HL-60 (cell line): ENCODE measurements around the gene SPCS1.

Experiments
- GABPA ChIP-seq: IDR thresholded peaks from 2 replicates; pipeline ENCODE4 v1.6.1; 2012; ENCODE audit warnings: low read depth
- POLR2AphosphoS5 ChIP-seq: IDR thresholded peaks from 2 replicates; pipeline ENCODE4 v1.6.1; 2012; ENCODE audit warnings: low read depth
- TF ChIP-seq, protein P1 (sequence below): IDR thresholded peaks from one replicate; pipeline ENCODE4 v1.5.1; 2011; ENCODE audit warnings: low read length, control low read depth, inconsistent platforms; ENCODE audit not compliant: insufficient read depth

DNA sequence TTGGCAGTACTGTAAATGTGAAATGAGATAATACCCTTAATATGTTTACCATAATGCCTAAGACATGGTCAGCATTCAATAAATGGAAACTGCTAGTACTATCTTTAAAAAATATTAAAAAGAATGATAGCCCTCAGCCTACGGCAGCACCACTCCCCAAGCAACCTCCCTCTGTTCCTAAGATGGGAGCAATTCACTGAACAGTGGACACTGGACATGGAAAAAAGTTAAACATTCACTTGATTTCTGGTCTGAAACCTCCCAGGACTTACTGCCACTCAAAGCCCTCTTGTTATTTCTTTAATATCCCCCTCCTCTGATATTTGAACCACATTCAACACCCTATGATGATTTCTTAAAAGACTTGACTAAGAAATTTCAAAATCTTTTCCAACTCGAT lies 37.8 kb downstream of the SPCS1 start:
- TF ChIP-seq, protein P1, sequence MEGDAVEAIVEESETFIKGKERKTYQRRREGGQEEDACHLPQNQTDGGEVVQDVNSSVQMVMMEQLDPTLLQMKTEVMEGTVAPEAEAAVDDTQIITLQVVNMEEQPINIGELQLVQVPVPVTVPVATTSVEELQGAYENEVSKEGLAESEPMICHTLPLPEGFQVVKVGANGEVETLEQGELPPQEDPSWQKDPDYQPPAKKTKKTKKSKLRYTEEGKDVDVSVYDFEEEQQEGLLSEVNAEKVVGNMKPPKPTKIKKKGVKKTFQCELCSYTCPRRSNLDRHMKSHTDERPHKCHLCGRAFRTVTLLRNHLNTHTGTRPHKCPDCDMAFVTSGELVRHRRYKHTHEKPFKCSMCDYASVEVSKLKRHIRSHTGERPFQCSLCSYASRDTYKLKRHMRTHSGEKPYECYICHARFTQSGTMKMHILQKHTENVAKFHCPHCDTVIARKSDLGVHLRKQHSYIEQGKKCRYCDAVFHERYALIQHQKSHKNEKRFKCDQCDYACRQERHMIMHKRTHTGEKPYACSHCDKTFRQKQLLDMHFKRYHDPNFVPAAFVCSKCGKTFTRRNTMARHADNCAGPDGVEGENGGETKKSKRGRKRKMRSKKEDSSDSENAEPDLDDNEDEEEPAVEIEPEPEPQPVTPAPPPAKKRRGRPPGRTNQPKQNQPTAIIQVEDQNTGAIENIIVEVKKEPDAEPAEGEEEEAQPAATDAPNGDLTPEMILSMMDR: no peak
- no peak for TF ChIP-seq POLR2AphosphoS5
- no peak for TF ChIP-seq GABPA
